Hepatocyte (in vitro differentiated cells): Measurements from ENCODE around the gene BCLAF1. TPM values are rescaled to one million over a fixed set of nuclear protein-coding genes. Genes with fewer than 3 reads are reported as not detected.

Source experiments
- DNase-seq: peaks from one replicate; pipeline ENCODE4 v3.0.0-alpha.2; 2016; ENCODE audit warnings: low spot score
- H2AFZ ChIP-seq: fragments of 200-600 bp; sonication (generic); 2 replicates; pipeline ENCODE4 v1.6.0; 2016; ENCODE audit warnings: antibody characterized with exemption, mild to moderate bottlenecking
- H3K27ac ChIP-seq: fragments of 200-600 bp; sonication (generic); 2 replicates; pipeline ENCODE4 v1.5.1; 2016; ENCODE audit warnings: mild to moderate bottlenecking
- H3K27me3 ChIP-seq: fragments of 200-600 bp; sonication (generic); 2 replicates; pipeline ENCODE4 v1.6.1; 2016
- H3K36me3 ChIP-seq: fragments of 200-600 bp; sonication (generic); replicated peaks from 2 replicates; pipeline ENCODE4 v1.5.1; 2016; ENCODE audit warnings: low read depth; ENCODE audit not compliant: insufficient read depth
- H3K4me1 ChIP-seq: fragments of 200-600 bp; sonication (generic); 2 replicates; pipeline ENCODE4 v1.5.1; 2016; ENCODE audit warnings: mild to moderate bottlenecking, moderate library complexity; ENCODE audit not compliant: insufficient read depth
- H3K4me2 ChIP-seq: fragments of 200-600 bp; sonication (generic); 2 replicates; pipeline ENCODE4 v1.6.0; 2016
- H3K4me3 ChIP-seq: fragments of 200-600 bp; sonication (generic); 2 replicates; pipeline ENCODE4 v1.5.1; 2016; ENCODE audit warnings: mild to moderate bottlenecking
- H3K79me2 ChIP-seq: fragments of 200-600 bp; sonication (generic); 2 replicates; pipeline ENCODE4 v1.6.0; 2017; ENCODE audit warnings: mild to moderate bottlenecking
- H3K9me2 ChIP-seq: fragments of 200-600 bp; sonication (generic); replicated peaks from 2 replicates; pipeline ENCODE4 v1.6.0; 2017; ENCODE audit warnings: mild to moderate bottlenecking; ENCODE audit not compliant: insufficient read depth
- H3K9me3 ChIP-seq: fragments of 200-600 bp; sonication (generic); 2 replicates; pipeline ENCODE4 v1.5.1; 2016; ENCODE audit warnings: low read depth, mild to moderate bottlenecking
- H4K20me1 ChIP-seq: fragments of 200-600 bp; sonication (generic); 2 replicates; pipeline ENCODE4 v1.6.0; 2016; ENCODE audit warnings: mild to moderate bottlenecking; ENCODE audit not compliant: insufficient read depth, poor library complexity, severe bottlenecking
- CTCF ChIP-seq: fragments of 200-600 bp; sonication (generic); IDR thresholded peaks from 2 replicates; pipeline ENCODE4 v1.5.1; 2016; ENCODE audit warnings: antibody characterized with exemption, mild to moderate bottlenecking; ENCODE audit not compliant: poor library complexity
- EZH2 ChIP-seq: fragments of 200-600 bp; sonication (generic); IDR thresholded peaks from 2 replicates; pipeline ENCODE4 v1.6.1; 2016; ENCODE audit warnings: antibody characterized with exemption, mild to moderate bottlenecking, borderline replicate concordance
- EZH2phosphoT487 ChIP-seq: fragments of 200-600 bp; sonication (generic); IDR thresholded peaks from one replicate; pipeline ENCODE4 v1.6.1; 2018; ENCODE audit warnings: antibody characterized with exemption, mild to moderate bottlenecking, low read depth, moderate library complexity; ENCODE audit not compliant: unreplicated experiment, severe bottlenecking
- WGBS: methylation state at CpG from one replicate; pipeline ENCODE4 v1.1.6; 2016; ENCODE audit warnings: low lambda C conversion rate; ENCODE audit errors: missing lambda C conversion rate; 5-methylcytosine and 5-hydroxymethylcytosine counted together
- polyA plus RNA-seq: library from polyadenylated mRNA; unstranded; fragments of >200 nt; fragmentation: Nextera tagmentation; extraction: Ambion mirVana; gene quantifications from 2 replicates; pipeline ENCODE4 v1.2.1, GENCODE V29; 2016
- total RNA-seq: library from RNA; depleted of rRNA; stranded (reverse); fragments of >200 nt; gene quantifications from 2 replicates; pipeline ENCODE4 v1.2.3, GENCODE V29; 2014

Gene BCLAF1
- total and polyA plus RNA-seq, 2 experiments from 2014 or later = 58.2 to 154 TPM

- Histone ChIP-seq H3K9me2 (no peaks in the 10 kb centered on the region), H3K4me2 (no peak overlapping the region), H3K4me3 (no peak overlapping the region), H3K79me2 (no peaks in the 10 kb centered on the region), H3K27ac (no peak overlapping the region), H3K27me3 (no peaks in the 10 kb centered on the region), H4K20me1 (no peaks in the 10 kb centered on the region), H2AFZ (no peak overlapping the region), H3K9me3 (no peaks in the 10 kb centered on the region), H3K36me3 (no peaks in the 10 kb centered on the region), H3K4me1 (no peaks in the 10 kb centered on the region)
- DNase-seq = no peak
- WGBS = 63% methylated on average over 9 of the region's 9 CpGs
- TF ChIP-seq CTCF = no peak
Measured at GRCh38 chr6:136236466-136237293, 53.0 kb downstream of the BCLAF1 start.

- Histone ChIP-seq H3K36me3 (no peaks in the 10 kb centered on the region), H3K9me2 (no peaks in the 10 kb centered on the region), H3K27ac (no peak overlapping the region), H3K79me2 (no peaks in the 10 kb centered on the region), H3K27me3 (no peaks in the 10 kb centered on the region), H3K9me3 (no peaks in the 10 kb centered on the region), H4K20me1 (no peaks in the 10 kb centered on the region), H3K4me3 (no peak overlapping the region), H3K4me2 (no peak overlapping the region), H3K4me1 (no peaks in the 10 kb centered on the region), H2AFZ (no peak overlapping the region)
- DNase-seq = no peak
- TF ChIP-seq EZH2phosphoT487 (no peak), EZH2 (no peak)
- 79% methylated on average over 4 of the region's 4 CpGs for WGBS
Measured at GRCh38 chr6:136235233-136235564, 54.4 kb downstream of the BCLAF1 start.

- Histone ChIP-seq H3K4me3 (no peak overlapping the region), H3K79me2 (no peaks in the 10 kb centered on the region), H2AFZ (no peak overlapping the region), H3K27ac (no peak overlapping the region), H3K36me3 (no peaks in the 10 kb centered on the region), H3K9me3 (no peaks in the 10 kb centered on the region), H3K4me1 (peaks cover 4% of the 10 kb centered on the region), H4K20me1 (no peaks in the 10 kb centered on the region), H3K9me2 (no peaks in the 10 kb centered on the region), H3K4me2 (no peak overlapping the region), H3K27me3 (no peaks in the 10 kb centered on the region)
- no peak for DNase-seq
- 97% methylated on average over 1 of the region's 1 CpG for WGBS
- TF ChIP-seq EZH2phosphoT487 (no peak), CTCF (no peak), EZH2 (no peak)
Measured at GRCh38 chr6:136232701-136233100, 56.9 kb downstream of the BCLAF1 start.

GRCh38 chr6:136230219-136230853 is 59.3 kb downstream of the BCLAF1 start:
- H3K9me3 ChIP-seq = no peaks in the 10 kb centered on the region
- H2AFZ ChIP-seq = no peak overlapping the region
- no peak for TF ChIP-seq EZH2phosphoT487
- no peak for TF ChIP-seq CTCF
- no peak for TF ChIP-seq EZH2
- H3K9me2 ChIP-seq = no peaks in the 10 kb centered on the region
- no peaks in the 10 kb centered on the region for H3K27me3 ChIP-seq
- H3K4me2 ChIP-seq = no peak overlapping the region
- H3K36me3 ChIP-seq = no peaks in the 10 kb centered on the region
- H3K4me3 ChIP-seq = no peak overlapping the region
- H3K79me2 ChIP-seq = no peaks in the 10 kb centered on the region
- DNase-seq = no peak
- H4K20me1 ChIP-seq = no peaks in the 10 kb centered on the region
- H3K4me1 ChIP-seq = peaks cover 21% of the 10 kb centered on the region
- peak overlapping the region; percentile 32 for H3K27ac ChIP-seq
- 95% methylated on average over 2 of the region's 2 CpGs for WGBS
